GM12891 (cell line): ENCODE results near the gene FOXE3.
A peak's percentile ranks its signal among the peaks of the same experiment; 100 is the strongest.

Source experiments
- DNase-seq: peaks from one replicate; pipeline ENCODE4 v3.0.0; 2011; ENCODE audit warnings: low spot score; ENCODE audit not compliant: insufficient read length
- FAIRE-seq: peaks from 2 replicates; lab custom pipeline; 2011; peaks lifted over from hg19 to GRCh38; lab: Jason Lieb, UNC
- PAX5 ChIP-seq: IDR thresholded peaks from 2 replicates; pipeline ENCODE4 v1.6.1; 2011; ENCODE audit warnings: low read length, moderate library complexity, mild to moderate bottlenecking; ENCODE audit not compliant: insufficient read depth, severe bottlenecking
- POLR2A ChIP-seq: IDR thresholded peaks from 2 replicates; pipeline ENCODE4 v1.6.1; 2011; ENCODE audit warnings: low read depth, low read length, control low read depth
- POLR2AphosphoS5 ChIP-seq: IDR thresholded peaks from 2 replicates; pipeline ENCODE4 v1.6.1; 2011; ENCODE audit warnings: low read depth, low read length, control low read depth
- POU2F2 ChIP-seq: IDR thresholded peaks from 2 replicates; pipeline ENCODE4 v1.6.1; 2011; ENCODE audit warnings: low read depth, mild to moderate bottlenecking, control low read depth, low read length, moderate library complexity
- SPI1 ChIP-seq: IDR thresholded peaks from 2 replicates; pipeline ENCODE4 v1.6.1; 2011; ENCODE audit warnings: low read depth, low read length, control low read depth
- TAF1 ChIP-seq: IDR thresholded peaks from 2 replicates; pipeline ENCODE4 v1.6.1; 2011; ENCODE audit warnings: low read depth, low read length, control low read depth

Gene FOXE3

GRCh38 chr1:47417170-47418044 lies 1.3 kb downstream of the FOXE3 start:
- DNase-seq (no peak), FAIRE-seq (no peak)
- TF ChIP-seq POLR2A, result no peak
- TF ChIP-seq POLR2AphosphoS5, result no peak
- TF ChIP-seq PAX5, result no peak
- no peak for TF ChIP-seq TAF1
- TF ChIP-seq SPI1, result no peak
- TF ChIP-seq POU2F2, result no peak

GRCh38 chr1:47418122-47418521 lies 2.0 kb downstream of the FOXE3 start:
- no peak for TF ChIP-seq TAF1
- TF ChIP-seq PAX5, result no peak
- TF ChIP-seq POLR2A, result no peak
- TF ChIP-seq POU2F2, result no peak
- no peak for TF ChIP-seq POLR2AphosphoS5
- TF ChIP-seq SPI1, result no peak
- DNase-seq (no peak), FAIRE-seq (no peak)

DNA sequence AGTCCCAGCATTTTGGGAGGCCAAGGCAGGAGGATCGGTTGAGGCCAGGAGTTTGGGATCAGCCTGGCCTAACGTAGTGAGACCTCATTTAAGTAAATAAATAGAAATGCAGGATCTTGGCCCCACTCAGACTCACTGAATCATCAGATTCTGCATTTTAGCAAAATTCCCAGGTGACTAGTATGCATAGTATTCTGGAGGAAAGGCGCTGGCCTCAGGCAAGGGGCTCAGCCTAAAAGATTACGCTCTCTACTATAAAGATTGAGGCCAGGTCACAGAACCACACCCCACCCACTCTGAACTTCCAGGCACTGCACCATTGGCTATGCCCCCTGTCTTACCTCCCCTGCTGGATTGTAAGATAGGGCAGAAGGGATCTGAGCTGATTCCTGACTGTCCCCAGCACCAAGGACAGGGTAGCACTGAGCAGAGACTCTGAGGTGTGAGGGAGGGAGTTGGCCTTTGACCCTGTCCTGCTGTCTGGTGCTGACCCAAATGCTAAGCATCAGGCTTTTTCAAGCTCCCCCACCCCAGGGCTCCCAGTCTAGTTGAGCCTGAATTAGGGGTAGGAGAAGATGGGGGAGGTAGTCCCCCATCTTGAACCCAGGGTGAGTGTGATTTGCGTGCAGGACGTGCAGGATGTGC lies 2.7 kb downstream of the FOXE3 start:
- DNase-seq, result no peak
- no peak for FAIRE-seq
- TF ChIP-seq TAF1, result no peak
- no peak for TF ChIP-seq SPI1
- no peak for TF ChIP-seq POU2F2

- DNase-seq (no peak), FAIRE-seq (no peak)
- TF ChIP-seq POU2F2 (no peak), POLR2AphosphoS5 (no peak), PAX5 (no peak), TAF1 (no peak), SPI1 (no peak), POLR2A (no peak)
Measured at GRCh38 chr1:47420547-47420946, 4.5 kb downstream of the FOXE3 start.

GRCh38 chr1:47423872-47424271 lies 7.8 kb downstream of the FOXE3 start:
- FAIRE-seq (no peak), DNase-seq (no peak)
- no peak for TF ChIP-seq POU2F2
- no peak for TF ChIP-seq POLR2A
- no peak for TF ChIP-seq PAX5
- no peak for TF ChIP-seq TAF1
- no peak for TF ChIP-seq SPI1
- no peak for TF ChIP-seq POLR2AphosphoS5

- TF ChIP-seq PAX5 (no peak), POU2F2 (no peak), SPI1 (no peak), TAF1 (no peak), POLR2AphosphoS5 (no peak), POLR2A (no peak)
- no peak for FAIRE-seq
Measured at GRCh38 chr1:47424336-47424982, 8.4 kb downstream of the FOXE3 start.

DNA sequence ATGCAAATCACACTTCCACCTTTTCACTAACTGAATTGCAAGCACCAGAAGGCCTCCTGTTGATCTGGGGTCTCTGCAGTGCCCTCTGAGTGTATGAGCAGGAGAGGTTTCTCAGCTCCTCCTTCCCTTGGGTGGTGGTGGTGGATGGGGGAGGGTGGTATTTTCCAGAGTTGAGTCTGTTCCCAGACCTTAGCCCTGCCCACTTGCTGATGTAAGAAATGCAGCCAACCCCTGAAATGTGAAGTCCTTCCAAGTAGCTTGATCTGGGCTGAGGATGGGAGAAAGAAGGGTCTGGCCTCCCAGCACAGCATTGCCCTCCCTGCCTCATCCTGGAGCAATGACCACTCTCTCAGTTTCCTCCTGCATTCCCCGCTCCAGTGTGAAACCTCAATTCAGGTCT lies 15.4 kb downstream of the FOXE3 start:
- FAIRE-seq (no peak), DNase-seq (no peak)

More at GRCh38 chr1:47424336-47424982, 8.4 kb downstream of the FOXE3 start:
- no peak for DNase-seq

DNA sequence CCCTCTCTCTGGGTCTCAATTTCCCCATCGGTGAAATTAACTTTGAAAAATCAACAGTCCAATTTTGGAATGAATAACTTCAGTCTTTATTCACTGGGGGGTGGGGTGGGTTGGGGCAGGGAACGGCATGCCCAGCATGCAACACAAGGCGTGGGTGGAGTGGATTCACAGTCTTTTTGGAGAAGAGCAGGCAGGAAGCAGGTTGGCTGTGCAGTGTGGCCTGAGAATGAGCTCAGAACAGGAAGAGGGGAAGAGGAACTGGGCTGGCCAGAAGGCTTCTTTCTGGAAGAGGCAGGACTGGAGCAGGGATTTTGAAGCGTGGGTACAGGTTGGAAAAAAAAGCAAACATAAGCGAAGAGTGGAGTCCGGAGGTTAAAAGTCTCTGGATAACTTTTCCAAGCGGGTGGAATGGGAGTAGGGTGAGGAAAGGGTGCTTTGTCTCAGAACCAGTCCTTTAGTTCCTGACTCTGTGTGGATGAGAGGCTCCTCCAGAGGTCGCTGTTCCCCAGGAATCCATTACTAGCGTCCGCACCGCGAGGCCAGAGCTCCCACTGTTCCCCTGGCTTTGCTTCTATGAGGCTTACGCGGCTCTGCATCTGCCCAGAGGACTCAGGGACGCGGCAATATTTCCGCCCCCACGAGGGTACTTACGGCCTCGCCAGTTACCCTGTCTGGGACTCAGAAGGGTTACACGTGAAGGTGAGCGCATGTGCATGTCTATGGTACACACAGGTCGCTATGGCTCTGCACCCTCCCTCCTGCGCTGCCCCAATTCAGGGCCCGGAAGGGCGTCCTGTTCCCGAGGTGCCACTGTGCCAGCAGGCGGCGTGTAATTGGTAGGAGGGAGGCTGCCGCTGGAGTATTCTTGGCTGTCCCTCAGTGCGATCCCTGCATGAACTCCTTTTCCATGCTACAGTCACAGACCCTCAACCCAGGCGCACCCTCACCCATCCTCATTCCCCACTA lies 16.3 kb downstream of the FOXE3 start:
- DNase-seq (peak; percentile 42), FAIRE-seq (peak; percentile 85)
- TF ChIP-seq POU2F2 (no peak), SPI1 (peak; percentile 69), TAF1 (no peak)

More for the DNA sequence above, 15.4 kb downstream of the FOXE3 start:
- TF ChIP-seq POLR2AphosphoS5, result no peak

- TF ChIP-seq PAX5, result no peak
- TF ChIP-seq POLR2AphosphoS5, result no peak
- TF ChIP-seq POU2F2, result no peak
- TF ChIP-seq SPI1, result no peak
- no peak for TF ChIP-seq POLR2A
- no peak for DNase-seq
- no peak for FAIRE-seq
Measured at GRCh38 chr1:47433037-47433421, 16.9 kb downstream of the FOXE3 start.

DNA sequence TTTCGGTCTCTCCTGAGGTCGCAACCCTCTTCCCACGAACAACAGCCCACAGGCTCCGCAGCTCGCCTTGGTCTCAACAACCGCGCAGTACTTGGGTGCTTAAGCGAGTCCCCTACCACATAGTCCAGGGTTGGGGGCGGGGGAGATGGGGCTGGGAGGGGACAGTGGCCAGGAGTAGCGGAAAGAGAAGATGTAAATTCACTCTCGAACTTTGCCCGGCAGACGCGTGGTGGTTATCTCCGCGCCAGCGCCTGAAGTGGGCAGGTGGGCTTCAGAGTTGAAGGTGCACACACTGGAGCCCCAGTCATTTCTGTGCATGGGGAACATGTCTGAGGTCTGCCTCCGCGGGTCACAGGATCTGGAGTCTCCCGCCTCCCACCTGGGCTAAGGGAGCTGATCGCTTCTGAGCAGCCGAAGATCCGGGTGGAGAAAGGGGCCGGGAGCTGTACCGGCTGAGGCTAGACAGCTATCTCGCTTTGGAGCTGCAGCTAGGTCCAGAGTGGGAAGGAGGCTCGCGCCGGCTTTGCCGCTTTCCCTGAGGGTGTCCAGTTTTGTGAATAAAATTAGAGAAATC lies 17.5 kb downstream of the FOXE3 start:
- no peak for TF ChIP-seq POLR2AphosphoS5
- TF ChIP-seq PAX5, result no peak
- FAIRE-seq, result no peak
- DNase-seq, result no peak
